ENCODE measurements around the gene FGF11. TPM values are rescaled to one million over a fixed set of nuclear protein-coding genes. Genes with fewer than 3 reads are reported as not detected.

FGF11 gene
- total and polyA plus RNA-seq, 2 experiments from 2014 or later, result 0.36 TPM; not detected in 1

DNA sequence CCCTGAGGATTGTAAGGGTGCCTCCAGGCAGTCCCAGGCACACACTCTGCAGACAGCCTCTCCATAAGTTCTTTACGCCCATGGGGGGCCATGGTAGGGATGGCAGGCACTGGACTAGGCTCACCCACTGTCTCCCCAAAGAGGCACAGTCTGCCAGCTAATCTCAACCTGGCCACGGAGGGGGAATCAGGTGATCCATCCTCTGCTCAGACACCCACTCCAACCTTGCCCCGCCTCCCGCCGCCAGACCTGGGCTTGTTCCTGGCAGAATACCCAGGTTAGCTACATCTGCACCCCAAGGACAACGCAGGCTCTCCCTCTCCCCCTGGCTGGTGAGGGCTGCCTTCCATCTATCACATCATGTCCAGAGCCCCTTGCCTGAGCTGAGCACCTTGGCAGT is 30.4 kb upstream of the FGF11 start:
- H3K9me3 ChIP-seq (ENCODE audit: low read depth), result no peaks in the 10 kb centered on the region
- H3K4me2 ChIP-seq (ENCODE audit: unreplicated experiment), result no peak overlapping the region
- no peaks in the 10 kb centered on the region for H4K20me1 ChIP-seq (ENCODE audit: insufficient read depth)
- in situ Hi-C loops (cut with MboI), result no loop called here
- H3K9ac ChIP-seq, result no peak overlapping the region
- no peak overlapping the region for H3K4me3 ChIP-seq
- no peaks in the 10 kb centered on the region; the same call in 1 of the 2 replicates for H3K79me2 ChIP-seq (ENCODE audit: insufficient read depth)
- no peaks in the 10 kb centered on the region for H3K27me3 ChIP-seq (replicated peaks; ENCODE audit: insufficient read depth)
- H3K4me1 ChIP-seq (ENCODE audit: insufficient read depth), result peaks cover 16% of the 10 kb centered on the region
- 91% methylated on average over 6 of the region's 6 CpGs for WGBS, 2 experiments (ENCODE audit: low coverage in 1 of 2, low lambda C conversion rate in 2 of 2, missing lambda C conversion rate in 2 of 2)
- no peak overlapping the region for H2AFZ ChIP-seq
- no peak for DNase-seq
- H3F3A ChIP-seq (ENCODE audit: insufficient read depth), result peaks cover 12% of the 10 kb centered on the region
- no peaks in the 10 kb centered on the region for H3K36me3 ChIP-seq (ENCODE audit: low read depth)
- no peaks in the 10 kb centered on the region for H3K9me2 ChIP-seq (ENCODE audit: insufficient read depth)
- TF ChIP-seq EZH2phosphoT487 (IDR thresholded peaks at IDR 0.05; ENCODE audit: insufficient read depth, low read depth), result no peak
- no peak for TF ChIP-seq EZH2 (IDR thresholded peaks at IDR 0.05; ENCODE audit: insufficient read depth, poor library complexity, severe bottlenecking)
- H3K27ac ChIP-seq, result no peak overlapping the region

- peaks cover 12% of the 10 kb centered on the region for H3F3A ChIP-seq (ENCODE audit: insufficient read depth)
- H3K9me2 ChIP-seq (ENCODE audit: insufficient read depth), result no peaks in the 10 kb centered on the region
- H3K4me3 ChIP-seq, result no peak overlapping the region
- H4K20me1 ChIP-seq (ENCODE audit: insufficient read depth), result no peaks in the 10 kb centered on the region
- WGBS, 2 experiments (ENCODE audit: low coverage in 1 of 2, low lambda C conversion rate in 2 of 2, missing lambda C conversion rate in 2 of 2), result 91 to 94% methylated on average over 6 of the region's 6 CpGs
- peaks cover 16% of the 10 kb centered on the region for H3K4me1 ChIP-seq (ENCODE audit: insufficient read depth)
- in situ Hi-C loops (cut with MboI), result no loop called here
- no peaks in the 10 kb centered on the region for H3K27me3 ChIP-seq (replicated peaks; ENCODE audit: insufficient read depth)
- H3K9me3 ChIP-seq (ENCODE audit: low read depth), result no peaks in the 10 kb centered on the region
- H3K4me2 ChIP-seq (ENCODE audit: unreplicated experiment), result no peak overlapping the region
- H3K9ac ChIP-seq, result no peak overlapping the region
- H3K79me2 ChIP-seq (ENCODE audit: insufficient read depth), result no peaks in the 10 kb centered on the region; the same call in 1 of the 2 replicates
- no peak overlapping the region for H2AFZ ChIP-seq
- TF ChIP-seq EZH2phosphoT487 (IDR thresholded peaks at IDR 0.05; ENCODE audit: insufficient read depth, low read depth), result no peak
- TF ChIP-seq EZH2 (IDR thresholded peaks at IDR 0.05; ENCODE audit: insufficient read depth, poor library complexity, severe bottlenecking), result no peak
- DNase-seq, result no peak
- H3K27ac ChIP-seq, result no peak overlapping the region
- no peaks in the 10 kb centered on the region for H3K36me3 ChIP-seq (ENCODE audit: low read depth)
Measured at GRCh38 chr17:7409716-7410115, 29.6 kb upstream of the FGF11 start.

DNA sequence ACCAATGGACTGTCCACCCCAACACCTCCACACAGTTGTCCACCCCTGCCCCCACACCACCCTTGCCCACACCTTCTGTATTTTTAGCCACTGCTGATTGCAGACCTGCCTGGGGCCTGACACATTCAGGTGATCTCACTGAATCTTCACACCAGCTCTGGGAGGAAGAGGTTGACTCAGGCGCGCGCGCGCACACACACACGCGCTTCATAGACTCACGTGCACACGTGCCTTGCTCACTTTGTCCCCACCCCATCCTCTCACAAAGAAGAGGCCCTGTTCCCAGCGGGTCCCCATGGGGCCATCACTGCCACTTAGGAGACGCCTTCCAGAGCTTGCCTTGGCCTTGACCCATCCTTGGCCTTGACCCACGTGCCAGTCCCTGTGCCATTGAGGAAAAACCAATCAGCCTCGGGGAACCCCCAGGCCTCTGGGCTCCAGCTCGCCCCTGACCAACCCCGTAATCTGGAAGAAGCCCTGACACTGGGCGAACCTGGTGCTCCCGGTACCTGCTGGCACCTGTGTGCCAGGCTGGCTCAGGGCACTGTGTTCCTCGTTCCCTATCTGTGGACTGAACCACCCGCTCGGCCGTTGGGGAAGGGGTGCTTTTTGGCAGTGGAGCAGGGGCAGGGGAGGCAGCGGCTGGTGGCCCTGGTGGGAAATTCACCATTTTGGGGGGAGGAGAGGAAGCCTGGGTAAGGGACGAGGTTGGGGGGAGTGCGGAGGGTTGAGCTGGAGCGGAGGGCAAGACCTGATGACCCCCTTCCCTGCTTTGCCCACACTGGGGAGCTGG is 28.5 kb upstream of the FGF11 start:
- Histone ChIP-seq H3K4me1 (ENCODE audit: insufficient read depth) (peaks cover 16% of the 10 kb centered on the region), H3K36me3 (ENCODE audit: low read depth) (no peaks in the 10 kb centered on the region), H3K27me3 (replicated peaks; ENCODE audit: insufficient read depth) (no peaks in the 10 kb centered on the region), H3K27ac (no peak overlapping the region), H3K4me2 (ENCODE audit: unreplicated experiment) (no peak overlapping the region), H2AFZ (no peak overlapping the region), H3K9me3 (ENCODE audit: low read depth) (no peaks in the 10 kb centered on the region), H3F3A (ENCODE audit: insufficient read depth) (peaks cover 12% of the 10 kb centered on the region), H3K9me2 (ENCODE audit: insufficient read depth) (no peaks in the 10 kb centered on the region), H3K4me3 (no peak overlapping the region), H3K79me2 (ENCODE audit: insufficient read depth) (no peaks in the 10 kb centered on the region; the same call in 1 of the 2 replicates), H3K9ac (no peak overlapping the region), H4K20me1 (ENCODE audit: insufficient read depth) (no peaks in the 10 kb centered on the region)
- 94% methylated on average over 21 to 25 of the region's 25 CpGs for WGBS, 2 experiments (ENCODE audit: low coverage in 1 of 2, low lambda C conversion rate in 2 of 2, missing lambda C conversion rate in 2 of 2)
- TF ChIP-seq EZH2phosphoT487 (IDR thresholded peaks at IDR 0.05; ENCODE audit: insufficient read depth, low read depth) (no peak), EZH2 (IDR thresholded peaks at IDR 0.05; ENCODE audit: insufficient read depth, poor library complexity, severe bottlenecking) (no peak)
- in situ Hi-C loops (cut with MboI), result no loop called here
- DNase-seq, result no peak

DNA sequence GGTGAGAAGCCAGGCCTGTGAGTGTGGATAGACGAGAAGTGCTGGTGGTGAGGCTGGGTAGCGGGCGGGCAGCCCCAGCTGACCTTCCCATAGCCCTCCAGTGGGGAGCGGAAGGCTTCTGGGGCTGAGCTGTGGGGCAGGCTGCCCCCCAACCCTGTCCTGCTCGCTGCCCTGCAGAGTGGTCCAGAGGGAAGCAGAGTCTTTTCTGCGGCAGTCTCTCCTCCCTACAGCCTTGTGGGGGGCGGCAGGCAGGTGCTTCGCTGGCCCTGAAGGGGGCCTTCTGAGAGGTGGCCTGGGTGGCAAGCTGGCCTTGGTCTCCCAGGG is 27.9 kb upstream of the FGF11 start:
- 95 to 97% methylated on average over 7 to 8 of the region's 8 CpGs for WGBS, 2 experiments (ENCODE audit: low coverage in 1 of 2, low lambda C conversion rate in 2 of 2, missing lambda C conversion rate in 2 of 2)
- in situ Hi-C loops (cut with MboI), result no loop called here
- no peak overlapping the region for H3K4me2 ChIP-seq (ENCODE audit: unreplicated experiment)
- H3K9ac ChIP-seq, result no peak overlapping the region
- no peaks in the 10 kb centered on the region for H3K9me3 ChIP-seq (ENCODE audit: low read depth)
- H3K36me3 ChIP-seq (ENCODE audit: low read depth), result no peaks in the 10 kb centered on the region
- H3K9me2 ChIP-seq (ENCODE audit: insufficient read depth), result no peaks in the 10 kb centered on the region
- no peaks in the 10 kb centered on the region for H4K20me1 ChIP-seq (ENCODE audit: insufficient read depth)
- H3K27me3 ChIP-seq (replicated peaks; ENCODE audit: insufficient read depth), result no peaks in the 10 kb centered on the region
- peaks cover 16% of the 10 kb centered on the region for H3K4me1 ChIP-seq (ENCODE audit: insufficient read depth)
- TF ChIP-seq EZH2phosphoT487 (IDR thresholded peaks at IDR 0.05; ENCODE audit: insufficient read depth, low read depth), result no peak
- TF ChIP-seq EZH2 (IDR thresholded peaks at IDR 0.05; ENCODE audit: insufficient read depth, poor library complexity, severe bottlenecking), result no peak
- H3K79me2 ChIP-seq (ENCODE audit: insufficient read depth), result no peaks in the 10 kb centered on the region; the same call in 1 of the 2 replicates
- H3F3A ChIP-seq (ENCODE audit: insufficient read depth), result peaks cover 12% of the 10 kb centered on the region
- H3K27ac ChIP-seq, result no peak overlapping the region
- no peak overlapping the region for H3K4me3 ChIP-seq
- no peak overlapping the region for H2AFZ ChIP-seq
- no peak for DNase-seq
